GM21528 (cell line): ENCODE measurements around the gene REC114.

Experiments
- ATAC-seq: cut with Tn5 transposase; IDR thresholded peaks from one replicate; pipeline ENCODE4 v1.9.1; 2021; ENCODE audit warnings: mild to moderate bottlenecking, moderate library complexity; ENCODE audit not compliant: unreplicated experiment, low FRiP score

REC114 gene

GRCh38 chr15:73601451-73602445 is 158.8 kb downstream of the REC114 start:
- no peak for ATAC-seq

GRCh38 chr15:73602446-73602843 is 159.5 kb downstream of the REC114 start:
- no peak for ATAC-seq

- ATAC-seq = no peak
These were observed 160.0 kb downstream of the REC114 start for GRCh38 chr15:73602992-73603391.

- no peak for ATAC-seq
These were observed 161.5 kb downstream of the REC114 start for GRCh38 chr15:73604477-73604876.

- no peak for ATAC-seq
These were observed 162.9 kb downstream of the REC114 start for GRCh38 chr15:73605759-73606436.

GRCh38 chr15:73607405-73607804 is 164.4 kb downstream of the REC114 start:
- ATAC-seq = no peak

GRCh38 chr15:73607843-73608242 is 164.9 kb downstream of the REC114 start:
- ATAC-seq = no peak

GRCh38 chr15:73608475-73608874 is 165.5 kb downstream of the REC114 start:
- no peak for ATAC-seq

GRCh38 chr15:73608941-73609340 is 166.0 kb downstream of the REC114 start:
- ATAC-seq = no peak
